Caco-2 (cell line): ENCODE data around the gene MAP4K4. TPM values are rescaled to one million over a fixed set of nuclear protein-coding genes. Genes with fewer than 3 reads are reported as not detected.
A peak's percentile ranks its signal among the peaks of the same experiment; 100 is the strongest.
"Not testable (repeated sequence)": the region's sequence is repeated elsewhere in the genome, so short reads cannot be mapped to it uniquely, and the experiment has no call there.

Experiments used
- BruUV-seq: library from RNA; stranded (reverse); fragments of 400-500 nt; replicated peaks from 2 replicates; lab custom pipeline; 2021; lab: Mats Ljungman, UMichigan
- CTCF ChIA-PET: fragments of 300-600 bp; sonication (Branson Sonifier 250); formaldehyde crosslinking; loops from one replicate; lab custom pipeline; 2022; ENCODE audit warnings: antibody characterized with exemption; lab: Charles Lee
- POLR2A ChIA-PET: fragments of 300-600 bp; sonication (Branson Sonifier 250); formaldehyde crosslinking; loops from one replicate; lab custom pipeline; 2022; ENCODE audit warnings: antibody characterized with exemption; lab: Charles Lee
- DNase-seq, 2 experiments: peaks; one replicate each; pipeline versions ENCODE4 v3.0.0 to v3.0.0-alpha.2; 2020 to 2022
- H3K27me3 ChIP-seq: replicated peaks from 2 replicates; pipeline ENCODE4 v1.6.0; 2011; ENCODE audit warnings: low read length; ENCODE audit not compliant: control insufficient read depth, insufficient read depth
- H3K36me3 ChIP-seq: 2 replicates; pipeline ENCODE4 v1.5.1; 2011; ENCODE audit warnings: low read length; ENCODE audit not compliant: control insufficient read depth, insufficient read depth
- H3K4me1 ChIP-seq: fragments of 250-450 bp; sonication (Bioruptor Pico); 2 replicates; pipeline ENCODE4 v1.5.1; 2020; ENCODE audit warnings: mild to moderate bottlenecking
- H3K4me3 ChIP-seq: 2 replicates; pipeline ENCODE4 v1.5.1; 2011; ENCODE audit warnings: low read depth, mild to moderate bottlenecking, control low read depth, low read length
- H3K9me3 ChIP-seq: fragments of 250-450 bp; sonication (Bioruptor Pico); 2 replicates; pipeline ENCODE4 v1.5.1; 2020; ENCODE audit warnings: mild to moderate bottlenecking, moderate library complexity
- H3K27ac Mint-ChIP-seq: one replicate; pipeline ENCODE4 v1.8.0; 2022; ENCODE audit warnings: mixed read lengths; ENCODE audit not compliant: unreplicated experiment
- H3K27me3 Mint-ChIP-seq: one replicate; pipeline ENCODE4 v1.8.0; 2022; ENCODE audit warnings: mixed read lengths; ENCODE audit not compliant: insufficient read depth, unreplicated experiment
- H3K36me3 Mint-ChIP-seq: one replicate; pipeline ENCODE4 v1.8.0; 2022; ENCODE audit warnings: mild to moderate bottlenecking, mixed read lengths; ENCODE audit not compliant: insufficient read depth, unreplicated experiment
- H3K4me1 Mint-ChIP-seq: one replicate; pipeline ENCODE4 v1.8.0; 2022; ENCODE audit warnings: low read depth, mixed read lengths; ENCODE audit not compliant: unreplicated experiment
- H3K4me3 Mint-ChIP-seq: one replicate; pipeline ENCODE4 v1.8.0; 2022; ENCODE audit warnings: mild to moderate bottlenecking, moderate library complexity, mixed read lengths; ENCODE audit not compliant: unreplicated experiment
- H3K9me3 Mint-ChIP-seq: one replicate; pipeline ENCODE4 v1.8.0; 2022; ENCODE audit warnings: mixed read lengths; ENCODE audit not compliant: unreplicated experiment
- intact Hi-C: fragments of 100-400 bp; cut with micrococcal nuclease; formaldehyde crosslinking; loops from one replicate; pipeline ENCODE4 v1.10.0; 2022; ENCODE audit not compliant: unreplicated experiment
- total RNA-seq: library from RNA; stranded (reverse); gene quantifications from 2 replicates; pipeline ENCODE4 v1.2.3, GENCODE V29; 2022
- TF ChIP-seq, protein P1 (sequence below), 2 experiments: fragments of 200-600 bp in 1 of 2; IDR thresholded peaks; 1 replicate in 1 of 2; 2 replicates in 1 of 2; pipeline versions ENCODE4 v1.5.1 to v1.8.0; 2011 to 2022; ENCODE audit warnings: antibody characterized with exemption in 1 of 2, control low read depth in 1 of 2, inconsistent platforms in 1 of 2, low read depth in 1 of 2, low read length in 1 of 2, mild to moderate bottlenecking in 1 of 2, moderate library complexity in 1 of 2; ENCODE audit not compliant: insufficient read depth in 1 of 2, severe bottlenecking in 1 of 2, unreplicated experiment in 1 of 2

The MAP4K4 gene
- total RNA-seq, 1 experiment from 2014 or later = 257 TPM

DNA sequence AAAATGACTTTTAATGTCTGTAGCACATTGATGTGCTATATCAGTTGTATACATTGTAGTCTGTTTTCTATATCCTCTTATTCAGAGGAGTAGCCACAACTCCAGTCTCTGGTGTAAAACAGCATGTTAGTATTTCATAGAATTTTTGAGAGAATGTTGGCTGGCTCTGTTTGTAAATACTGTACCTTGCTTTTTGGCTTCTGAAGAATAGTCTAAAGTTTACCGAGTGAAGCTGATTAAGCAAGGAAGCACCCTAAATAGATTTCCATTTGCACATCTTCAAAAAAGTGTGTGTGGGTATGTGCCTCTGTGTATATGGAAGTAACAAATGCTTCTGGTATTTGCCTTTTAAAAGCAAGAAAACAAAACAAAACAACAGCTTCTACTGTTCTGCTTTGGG lies 50.5 kb downstream of the MAP4K4 start:
- Histone ChIP-seq H3K27me3 (no peaks in the 10 kb centered on the region), H3K36me3 (no peaks in the 10 kb centered on the region), H3K9me3 (no peaks in the 10 kb centered on the region), H3K4me1 (peaks cover 70% of the 10 kb centered on the region), H3K4me3 (no peak overlapping the region)
- ChIA-PET POLR2A (no interaction called here), CTCF (interaction anchor here (1.1 kb wide), 1 partner anchor 83 kb away, joined by 3 read pairs; no protein-coding TSS in a partner anchor)
- H3K9me3 Mint-ChIP-seq = no peaks in the 10 kb centered on the region
- no TSS peak for BruUV-seq
- intact Hi-C loops = no loop called here
- DNase-seq = no peak
- no peak overlapping the region for H3K27ac Mint-ChIP-seq
- peaks cover 36% of the 10 kb centered on the region for H3K36me3 Mint-ChIP-seq
- H3K27me3 Mint-ChIP-seq = no peaks in the 10 kb centered on the region
- no peak overlapping the region for H3K4me3 Mint-ChIP-seq
- H3K4me1 Mint-ChIP-seq = peaks cover 57% of the 10 kb centered on the region
- TF ChIP-seq, protein P1, sequence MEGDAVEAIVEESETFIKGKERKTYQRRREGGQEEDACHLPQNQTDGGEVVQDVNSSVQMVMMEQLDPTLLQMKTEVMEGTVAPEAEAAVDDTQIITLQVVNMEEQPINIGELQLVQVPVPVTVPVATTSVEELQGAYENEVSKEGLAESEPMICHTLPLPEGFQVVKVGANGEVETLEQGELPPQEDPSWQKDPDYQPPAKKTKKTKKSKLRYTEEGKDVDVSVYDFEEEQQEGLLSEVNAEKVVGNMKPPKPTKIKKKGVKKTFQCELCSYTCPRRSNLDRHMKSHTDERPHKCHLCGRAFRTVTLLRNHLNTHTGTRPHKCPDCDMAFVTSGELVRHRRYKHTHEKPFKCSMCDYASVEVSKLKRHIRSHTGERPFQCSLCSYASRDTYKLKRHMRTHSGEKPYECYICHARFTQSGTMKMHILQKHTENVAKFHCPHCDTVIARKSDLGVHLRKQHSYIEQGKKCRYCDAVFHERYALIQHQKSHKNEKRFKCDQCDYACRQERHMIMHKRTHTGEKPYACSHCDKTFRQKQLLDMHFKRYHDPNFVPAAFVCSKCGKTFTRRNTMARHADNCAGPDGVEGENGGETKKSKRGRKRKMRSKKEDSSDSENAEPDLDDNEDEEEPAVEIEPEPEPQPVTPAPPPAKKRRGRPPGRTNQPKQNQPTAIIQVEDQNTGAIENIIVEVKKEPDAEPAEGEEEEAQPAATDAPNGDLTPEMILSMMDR (IDR thresholded peaks at IDR 0.05; ENCODE audit: insufficient read depth in 1 of 2, low read depth in 1 of 2, low read length in 1 of 2, severe bottlenecking in 1 of 2, unreplicated experiment in 1 of 2) = no peak

DNA sequence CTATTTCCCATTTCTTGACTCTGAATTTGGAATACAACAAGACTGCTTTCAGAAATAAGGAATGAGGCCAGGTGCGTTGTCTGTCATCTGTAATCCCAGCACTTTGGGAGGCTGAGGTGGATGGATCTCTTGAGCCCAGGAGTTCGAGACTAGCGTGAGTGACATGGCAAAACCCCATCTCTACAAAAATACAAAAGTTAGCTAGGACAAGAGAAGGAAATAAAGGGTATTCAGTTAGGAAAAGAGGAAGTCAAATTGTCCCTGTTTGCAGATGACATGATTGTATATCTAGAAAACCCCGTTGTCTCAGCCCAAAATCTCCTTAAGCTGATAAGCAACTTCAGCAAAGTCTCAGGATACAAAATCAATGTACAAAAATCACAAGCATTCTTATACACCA lies 51.0 kb downstream of the MAP4K4 start:
- CTCF ChIA-PET = interaction anchor here (1.1 kb wide), 1 partner anchor 83 kb away, joined by 3 read pairs; no protein-coding TSS in a partner anchor
- H3K27me3 Mint-ChIP-seq, H3K27ac Mint-ChIP-seq, H3K36me3 ChIP-seq, BruUV-seq, H3K4me3 Mint-ChIP-seq, H3K9me3 Mint-ChIP-seq, H3K4me3 ChIP-seq, DNase-seq, H3K27me3 ChIP-seq, intact Hi-C loops, H3K9me3 ChIP-seq, POLR2A ChIA-PET: not testable (repeated sequence)
- H3K36me3 Mint-ChIP-seq = peaks cover 32% of the 10 kb centered on the region
- peaks cover 70% of the 10 kb centered on the region for H3K4me1 ChIP-seq
- peaks cover 58% of the 10 kb centered on the region for H3K4me1 Mint-ChIP-seq

DNA sequence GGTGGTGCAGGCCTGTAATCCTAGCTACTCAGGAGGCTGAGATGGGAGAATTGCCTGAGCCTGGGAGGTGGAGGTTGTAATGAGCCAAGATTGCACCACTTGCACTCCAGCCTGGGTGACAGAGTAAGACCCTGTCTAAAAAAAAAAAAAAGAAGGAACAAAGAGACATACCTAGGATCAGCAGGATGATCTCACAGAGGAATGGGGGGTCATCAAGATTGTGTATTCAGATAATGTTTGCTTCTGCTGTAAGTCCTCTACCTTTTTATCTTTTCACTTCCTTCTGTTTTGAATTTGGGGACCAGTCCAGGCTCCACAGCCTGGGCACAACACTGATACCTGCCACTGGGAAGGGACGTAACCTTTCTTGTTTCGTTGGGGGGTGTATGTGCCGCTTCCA lies 53.2 kb downstream of the MAP4K4 start:
- no peaks in the 10 kb centered on the region for H3K27me3 ChIP-seq
- H3K4me3 ChIP-seq = no peak overlapping the region
- POLR2A ChIA-PET = no interaction called here
- intact Hi-C loops = loop anchor here (5.0 kb wide), 1 partner anchor 183 kb away; no protein-coding TSS in a partner anchor
- H3K27me3 Mint-ChIP-seq = no peaks in the 10 kb centered on the region
- H3K27ac Mint-ChIP-seq = no peak overlapping the region
- H3K4me1 ChIP-seq = peaks cover 74% of the 10 kb centered on the region
- peak in 1 of 2 experiments; percentile 17 for DNase-seq
- peaks cover 55% of the 10 kb centered on the region for H3K4me1 Mint-ChIP-seq
- TF ChIP-seq, protein P1 (IDR thresholded peaks at IDR 0.05; ENCODE audit: insufficient read depth in 1 of 2, low read depth in 1 of 2, low read length in 1 of 2, severe bottlenecking in 1 of 2, unreplicated experiment in 1 of 2) = no peak
- CTCF ChIA-PET = no interaction called here
- H3K36me3 ChIP-seq = no peaks in the 10 kb centered on the region
- no peaks in the 10 kb centered on the region for H3K9me3 ChIP-seq
- peaks cover 41% of the 10 kb centered on the region for H3K36me3 Mint-ChIP-seq
- no peaks in the 10 kb centered on the region for H3K9me3 Mint-ChIP-seq
- peak overlapping the region; percentile 11 for H3K4me3 Mint-ChIP-seq
- BruUV-seq = no TSS peak
